DND-41 (cell line): Measurements from ENCODE around the gene GRIN2A.

Source experiments
- CTCF ChIP-seq: IDR thresholded peaks from 2 replicates; pipeline ENCODE4 v1.5.1; 2012; ENCODE audit warnings: borderline replicate concordance, low read length, moderate library complexity, mild to moderate bottlenecking; ENCODE audit not compliant: poor library complexity, severe bottlenecking; ENCODE audit errors: extremely low read depth
- EZH2 ChIP-seq: IDR thresholded peaks from 3 replicates; pipeline ENCODE4 v1.6.1; 2012; ENCODE audit warnings: borderline replicate concordance, low read depth, mild to moderate bottlenecking, moderate library complexity, low read length, inconsistent platforms; ENCODE audit not compliant: severe bottlenecking

GRCh38 chr16:9949396-9949795, 232.8 kb downstream of the GRIN2A start:
- TF ChIP-seq CTCF, result no peak
- TF ChIP-seq EZH2, result no peak
